Activated CD8-positive, alpha-beta memory T cell treated with anti-CD3 and anti-CD28 coated beads, Interleukin-2, amount 50 U/mL, for 4 hours (primary cell): ENCODE results near the gene C1QTNF7.

Experiments used
- DNase-seq: peaks from one replicate; pipeline ENCODE4 v3.0.0-alpha.2; 2020

Gene C1QTNF7

DNA sequence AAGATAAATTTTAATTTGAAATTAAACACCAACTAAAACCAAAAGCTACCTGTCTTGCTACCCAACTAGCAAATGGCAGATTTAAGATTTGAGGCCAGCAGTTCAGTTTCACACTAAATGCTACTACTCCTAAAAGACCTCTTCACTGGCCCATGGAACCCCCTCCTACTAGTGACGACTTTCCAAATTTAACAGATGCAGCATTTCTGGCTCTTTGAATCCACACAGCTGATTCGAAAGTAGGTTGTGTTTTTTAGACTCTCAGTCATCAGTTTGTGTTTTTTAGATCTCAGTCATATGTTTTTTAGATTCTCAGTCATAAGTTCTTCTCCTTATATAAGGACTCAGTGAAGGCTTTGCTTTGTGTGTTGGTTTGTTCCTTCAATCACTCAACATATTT lies 30.8 kb downstream of the C1QTNF7 start:
- DNase-seq: no peak

DNA sequence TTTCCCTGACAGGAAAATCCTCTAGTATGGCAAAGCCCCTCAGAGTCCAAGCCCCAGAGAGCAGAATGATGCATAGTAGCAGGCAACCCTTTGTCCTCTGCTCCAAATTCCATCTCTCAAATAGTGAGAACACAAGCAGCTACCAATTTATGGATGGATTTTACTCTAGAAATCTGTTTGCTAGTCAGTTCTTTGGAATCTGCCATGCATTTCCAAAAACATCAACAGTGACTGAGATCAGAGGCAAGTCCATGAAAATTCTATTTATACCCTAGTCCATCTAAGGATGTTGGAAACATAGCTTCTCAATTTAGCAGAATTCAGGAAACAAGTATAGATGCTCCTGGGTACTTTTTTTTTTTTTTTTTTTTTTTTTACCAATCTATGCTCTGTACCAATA lies 31.9 kb downstream of the C1QTNF7 start:
- DNase-seq: no peak

DNA sequence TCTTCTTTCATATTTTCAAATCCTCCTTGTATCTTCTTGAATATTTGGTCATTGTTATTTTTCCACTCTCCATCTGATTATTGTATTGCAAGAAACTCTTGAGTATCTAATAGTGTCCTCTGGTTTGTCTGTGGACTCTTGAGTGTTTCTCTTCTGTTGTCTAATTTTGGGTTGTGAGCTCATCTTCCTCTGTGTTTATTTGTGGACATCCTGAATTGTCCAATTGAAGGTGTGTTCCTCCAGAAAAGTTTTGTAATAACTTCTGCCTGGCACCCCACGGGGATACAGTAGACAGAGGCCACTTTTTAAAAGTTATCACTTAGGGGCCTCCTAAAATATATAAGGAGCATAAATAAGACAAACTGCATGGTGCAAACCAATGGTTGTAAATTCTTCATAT lies 38.8 kb downstream of the C1QTNF7 start:
- DNase-seq: no peak

DNA sequence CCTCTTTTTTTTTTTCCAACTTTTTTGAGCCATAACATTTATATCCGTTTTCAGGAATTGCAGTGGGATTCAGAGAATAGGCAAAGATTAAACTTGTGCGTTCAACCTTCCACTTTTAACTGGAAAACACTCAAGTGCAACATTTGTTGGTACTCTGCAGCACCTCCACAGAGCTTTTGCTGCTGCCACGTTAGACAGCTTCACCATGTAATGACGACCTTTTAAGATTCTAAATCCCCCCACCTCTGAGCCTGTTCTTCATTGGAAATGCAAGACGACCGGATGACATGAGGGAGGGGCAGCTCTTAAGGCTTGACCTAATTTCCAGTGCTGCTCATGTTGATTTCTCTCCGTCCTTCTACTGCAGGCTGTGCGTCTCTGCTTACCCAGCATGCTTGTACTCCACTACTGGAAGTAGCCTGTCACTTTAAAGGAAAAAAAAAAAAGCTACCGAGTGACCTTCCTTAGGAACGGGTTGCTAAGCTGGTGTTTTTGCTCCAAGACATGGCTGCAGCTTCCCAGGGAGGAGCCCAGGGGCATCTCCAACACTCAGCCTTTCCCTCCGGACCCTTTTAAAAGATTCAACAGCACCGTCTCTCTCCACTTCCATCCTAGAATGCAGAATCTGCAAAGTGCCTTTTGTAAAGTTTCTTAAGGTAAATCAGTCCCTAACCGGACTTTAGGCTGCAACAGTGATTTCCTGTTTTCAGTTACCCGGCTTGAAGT lies 41.7 kb downstream of the C1QTNF7 start, which contains the start of gene CC2D2A:
CC2D2A (plus strand) TSS at position 481 of the 726 bp plus-strand sequence. CDS start 6,051 bp downstream, outside the sequence.
- no peak for DNase-seq

DNA sequence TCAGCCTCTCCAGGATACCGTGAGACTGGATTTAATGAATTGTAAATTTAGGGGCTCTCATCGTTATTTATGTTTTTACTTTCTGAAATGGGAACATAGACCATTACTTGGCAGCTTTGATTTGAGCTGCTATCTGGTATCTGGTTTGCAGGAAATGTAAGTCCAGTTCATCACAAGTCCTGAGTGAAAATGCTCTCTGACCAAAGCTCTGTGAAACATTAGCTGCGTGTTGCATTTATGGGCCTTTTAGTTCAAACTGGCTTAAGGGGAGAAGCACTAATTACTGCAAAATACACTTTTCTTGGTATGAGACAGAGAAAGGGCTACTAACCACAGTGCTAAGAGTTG lies 42.3 kb downstream of the C1QTNF7 start:
- DNase-seq: no peak

DNA sequence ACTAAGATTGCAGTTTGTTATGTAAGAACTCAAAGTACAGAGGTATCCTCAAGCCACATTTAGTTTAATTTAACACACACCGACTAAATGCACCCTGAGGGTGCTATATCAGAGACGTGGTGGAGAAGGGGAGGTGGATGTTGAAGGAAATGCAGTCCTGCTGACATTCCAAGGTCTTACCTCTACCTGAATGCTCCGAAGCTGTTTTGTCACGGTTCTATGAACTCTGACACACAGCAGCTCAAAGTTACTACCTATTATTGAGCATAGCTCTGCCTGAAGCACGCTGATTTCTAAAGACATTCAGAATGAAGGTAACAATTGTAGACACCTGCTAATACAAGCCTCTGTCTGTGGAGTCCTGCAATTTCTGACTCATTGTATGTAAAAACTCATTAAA lies 48.6 kb downstream of the C1QTNF7 start:
- DNase-seq: no peak

DNA sequence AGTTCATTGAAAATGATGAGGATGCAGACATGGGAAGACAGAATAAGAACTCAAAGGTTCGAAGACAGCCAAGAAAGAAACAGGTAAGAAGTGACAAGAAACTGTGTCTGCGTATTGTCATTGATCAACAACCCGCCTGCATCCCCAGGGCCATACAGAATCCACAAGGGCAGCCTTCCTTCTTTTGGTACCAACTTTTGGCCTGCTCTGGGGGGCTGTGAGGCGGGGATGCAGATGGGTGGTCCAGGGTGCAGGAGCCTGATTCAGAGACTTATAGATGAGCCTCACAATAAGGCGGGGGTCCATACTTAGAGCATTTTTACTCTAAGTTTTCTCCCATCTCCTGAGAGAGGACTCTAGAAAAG lies 50.9 kb downstream of the C1QTNF7 start:
- no peak for DNase-seq

DNA sequence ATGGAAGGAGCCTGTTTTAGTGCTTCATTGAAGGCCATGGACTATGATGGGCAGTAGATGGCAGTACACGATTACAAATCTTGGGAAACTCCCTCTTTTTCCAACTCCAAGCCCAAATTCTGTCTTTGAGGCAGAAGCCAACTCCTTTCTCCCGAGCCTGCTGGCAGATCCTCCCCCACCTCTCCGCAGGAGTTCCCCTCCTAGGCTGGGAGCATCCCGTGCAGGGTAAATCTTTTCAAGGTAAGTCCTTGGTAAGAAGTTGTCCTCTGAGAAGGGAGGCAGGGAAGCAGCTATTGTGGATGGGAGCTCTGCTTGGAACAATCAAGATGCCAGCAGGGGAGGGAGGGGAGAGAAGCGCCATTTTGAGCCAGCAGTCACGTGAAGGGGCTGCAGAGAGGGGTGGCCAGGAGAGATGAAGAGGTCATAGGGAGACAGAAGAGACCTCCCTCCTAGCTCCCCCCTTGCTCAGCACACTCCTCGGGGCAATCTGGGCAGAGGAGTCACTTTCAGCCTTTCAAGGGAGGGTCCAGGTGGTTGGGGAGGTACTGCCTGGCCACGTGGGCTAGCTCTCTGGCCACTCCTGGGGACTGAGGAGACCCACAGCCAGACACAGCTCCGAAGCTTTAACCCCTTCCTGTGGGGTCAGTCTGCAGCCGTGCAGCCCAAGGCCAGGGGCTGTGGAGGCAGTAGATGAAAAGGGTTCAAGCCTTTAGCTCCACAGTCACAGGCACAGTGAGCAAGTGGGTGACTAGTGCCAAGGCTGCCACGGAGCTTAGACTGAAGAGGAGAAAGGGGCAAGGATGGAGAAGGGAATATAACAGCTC lies 51.5 kb downstream of the C1QTNF7 start:
- DNase-seq: no peak

DNA sequence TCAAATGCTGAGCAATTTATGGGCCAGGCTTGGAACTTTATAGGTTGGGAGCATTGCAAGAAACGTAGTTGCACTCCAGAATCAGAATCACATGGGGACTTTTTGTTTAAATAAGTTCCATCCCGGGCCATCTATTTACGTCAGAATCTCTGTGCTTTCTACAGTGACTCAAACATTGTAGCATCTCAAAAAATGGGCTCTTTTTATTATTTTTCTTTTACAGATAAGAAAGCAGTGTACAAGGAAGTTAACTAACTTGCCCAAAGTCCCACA lies 52.0 kb downstream of the C1QTNF7 start:
- no peak for DNase-seq

DNA sequence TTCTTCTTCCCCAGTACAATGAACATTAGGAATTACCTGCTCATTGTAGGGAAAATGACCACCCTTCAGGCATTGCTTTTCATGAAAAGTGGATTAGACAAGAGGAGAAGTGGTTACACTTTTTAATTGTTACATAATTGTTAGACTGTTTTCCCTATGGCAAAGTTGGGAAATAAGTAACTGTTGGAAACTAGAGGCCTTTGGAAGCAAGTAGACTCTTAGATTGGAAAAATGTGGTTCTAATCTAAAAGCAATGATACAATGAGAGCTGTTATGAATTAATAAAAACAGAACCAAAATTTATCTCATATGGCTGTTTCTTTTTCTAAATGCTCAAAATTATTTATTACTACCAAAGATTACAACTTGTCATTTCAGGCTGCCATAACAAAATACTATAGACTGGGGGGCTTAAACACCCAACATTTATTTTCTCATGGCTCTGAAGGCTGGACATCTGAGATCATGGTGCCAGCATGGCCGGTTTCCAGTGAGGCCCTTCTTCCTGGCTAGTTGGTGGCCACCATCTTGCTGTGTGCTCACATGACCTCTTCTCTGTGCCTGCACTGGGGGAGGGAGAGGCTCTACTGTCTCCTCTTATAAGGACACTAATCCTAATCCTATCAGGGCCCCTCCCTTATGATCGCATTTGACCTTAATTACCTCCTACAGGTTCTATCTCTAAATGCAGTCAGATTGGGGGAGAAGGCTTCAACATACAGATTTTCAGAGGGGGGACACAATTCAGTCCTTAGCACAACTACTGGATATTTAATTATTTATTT lies 54.3 kb downstream of the C1QTNF7 start:
- DNase-seq: no peak

DNA sequence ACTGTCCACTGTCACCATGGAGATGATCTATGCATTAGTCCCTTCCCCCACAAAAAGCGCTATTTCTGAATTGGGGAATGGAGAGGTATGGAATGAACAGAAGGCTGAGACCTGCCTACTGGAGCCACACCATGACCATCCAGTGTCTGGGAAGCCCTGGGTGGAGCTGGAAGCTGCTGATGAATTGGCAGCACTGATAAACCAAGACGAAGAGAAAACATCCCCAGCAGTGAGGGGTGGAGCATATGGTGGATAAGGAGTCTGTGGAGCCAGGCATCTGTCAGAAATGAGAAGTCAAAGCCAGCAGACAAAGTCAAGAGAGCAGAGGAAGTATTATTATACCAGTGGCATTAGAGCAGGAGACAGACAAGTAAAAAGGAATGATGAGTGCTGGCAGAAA lies 55.0 kb downstream of the C1QTNF7 start:
- no peak for DNase-seq

DNA sequence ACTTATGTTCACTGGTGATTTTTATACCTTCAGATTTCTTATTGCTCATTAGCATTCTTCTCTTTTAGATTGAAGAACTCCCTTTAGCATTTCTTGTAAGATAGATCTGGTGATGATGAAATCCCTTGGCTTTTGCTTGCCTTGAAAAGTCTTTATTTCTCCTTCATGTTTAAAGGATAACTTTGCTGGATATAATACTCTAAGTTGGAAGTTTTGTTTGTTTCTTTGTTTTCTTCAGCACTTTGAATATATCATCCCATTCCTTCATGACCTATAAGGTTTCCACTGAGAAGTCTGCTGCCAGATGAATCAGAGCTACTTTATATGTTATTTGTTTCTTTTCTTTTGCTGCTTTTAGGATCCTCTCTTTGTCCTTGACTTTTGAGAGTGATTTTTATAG lies 60.3 kb downstream of the C1QTNF7 start:
- no peak for DNase-seq

DNA sequence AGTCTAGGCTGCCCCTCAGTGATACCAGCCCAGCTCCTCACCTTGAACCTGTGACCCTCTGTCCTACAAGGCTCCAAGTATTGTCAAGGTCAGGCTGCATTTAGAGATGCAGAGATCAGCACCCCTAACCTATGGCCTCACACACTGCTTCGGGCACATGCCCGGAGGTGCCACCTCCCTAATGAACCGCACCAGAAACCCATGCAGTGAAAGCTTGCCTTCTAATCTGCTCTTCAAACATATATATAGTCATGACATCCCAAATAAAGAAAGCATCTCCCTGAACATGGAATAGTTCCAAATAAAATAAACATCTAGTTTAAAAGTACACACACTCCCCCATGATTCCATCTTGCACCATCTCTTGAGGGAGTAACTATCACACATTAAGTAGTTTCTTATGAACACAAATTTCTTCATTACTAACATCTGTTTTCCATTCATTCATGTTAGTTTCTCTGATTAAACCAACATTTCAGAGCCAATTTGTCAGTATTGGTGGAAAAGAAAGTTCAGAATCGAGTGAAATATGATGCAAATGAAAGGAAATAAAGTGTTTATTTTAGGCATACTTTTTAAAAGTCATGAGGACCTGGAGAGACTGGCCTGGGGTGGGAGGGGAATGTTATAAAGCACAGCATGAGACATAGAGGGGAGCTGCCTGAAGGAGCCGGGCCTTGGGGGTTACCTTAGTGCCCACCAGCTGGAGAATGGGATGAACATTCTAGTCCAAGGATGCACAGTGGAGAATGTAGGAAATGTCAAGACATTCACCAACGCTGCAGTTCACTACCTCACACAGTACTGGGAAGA lies 61.0 kb downstream of the C1QTNF7 start:
- DNase-seq: no peak

DNA sequence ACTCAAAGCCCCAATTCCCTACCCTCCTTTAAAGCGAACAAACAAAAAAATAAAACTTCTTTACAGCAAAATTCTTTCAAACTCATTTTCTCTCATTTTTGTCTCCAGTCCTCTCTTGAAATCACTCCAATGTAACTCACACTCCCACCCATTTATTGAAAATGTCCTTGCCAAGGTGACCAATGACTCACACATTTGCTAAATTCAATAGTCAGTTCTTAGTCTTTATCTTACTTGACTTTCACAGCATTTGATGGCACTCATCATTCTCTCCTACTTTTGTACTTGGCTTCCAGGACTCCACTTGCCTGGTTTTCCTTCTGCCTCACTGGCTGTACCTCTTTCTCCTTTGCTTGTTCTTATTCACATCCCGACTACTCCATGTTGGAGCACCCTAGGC lies 61.7 kb downstream of the C1QTNF7 start:
- no peak for DNase-seq

DNA sequence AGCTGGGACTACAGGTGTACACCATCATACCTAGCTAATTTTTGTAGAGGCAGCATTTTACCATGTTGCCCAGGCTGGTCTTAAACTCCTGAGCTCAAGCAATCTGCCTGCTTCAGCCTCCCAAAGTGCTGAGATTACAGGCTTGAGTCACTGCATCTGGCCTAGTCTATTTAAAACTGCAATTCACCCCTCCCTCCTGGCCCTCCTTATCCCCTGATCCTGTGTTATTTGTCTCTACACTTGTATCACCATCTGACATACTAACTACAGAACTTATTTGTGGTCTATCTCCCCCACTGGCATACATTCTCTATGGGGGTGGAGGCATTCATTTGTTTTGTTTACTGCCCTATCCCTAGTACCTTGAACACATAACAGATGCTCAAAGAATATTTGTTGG lies 65.6 kb downstream of the C1QTNF7 start:
- DNase-seq: no peak

DNA sequence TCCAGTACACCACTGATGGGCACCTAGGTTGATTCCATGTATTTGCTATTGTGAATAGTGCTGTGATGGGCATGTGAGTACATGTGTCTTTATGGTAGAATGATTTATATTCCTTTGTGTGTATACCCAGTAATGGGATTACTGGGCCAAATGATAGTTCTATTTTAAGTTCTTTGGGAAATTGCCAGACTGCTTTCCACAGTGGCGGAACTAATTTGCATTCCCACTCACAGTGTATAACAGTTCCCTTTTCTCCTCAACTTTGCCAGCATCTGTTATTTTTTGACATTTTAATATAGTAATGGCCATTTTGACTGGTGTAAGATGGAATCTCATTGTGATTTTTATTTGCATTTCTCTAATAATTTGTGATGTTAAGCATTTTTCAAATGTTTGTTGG lies 67.8 kb downstream of the C1QTNF7 start:
- DNase-seq: no peak
